ENCODE data around the gene CITED2.
"Not testable (repeated sequence)": the region's sequence is repeated elsewhere in the genome, so short reads cannot be mapped to it uniquely, and the experiment has no call there.

The CITED2 gene

GRCh38 chr6:139364302-139364981, 10.0 kb downstream of the CITED2 start:
- DNase-seq: no peak

GRCh38 chr6:139363797-139364196, 10.7 kb downstream of the CITED2 start:
- DNase-seq: not testable (repeated sequence)

DNA sequence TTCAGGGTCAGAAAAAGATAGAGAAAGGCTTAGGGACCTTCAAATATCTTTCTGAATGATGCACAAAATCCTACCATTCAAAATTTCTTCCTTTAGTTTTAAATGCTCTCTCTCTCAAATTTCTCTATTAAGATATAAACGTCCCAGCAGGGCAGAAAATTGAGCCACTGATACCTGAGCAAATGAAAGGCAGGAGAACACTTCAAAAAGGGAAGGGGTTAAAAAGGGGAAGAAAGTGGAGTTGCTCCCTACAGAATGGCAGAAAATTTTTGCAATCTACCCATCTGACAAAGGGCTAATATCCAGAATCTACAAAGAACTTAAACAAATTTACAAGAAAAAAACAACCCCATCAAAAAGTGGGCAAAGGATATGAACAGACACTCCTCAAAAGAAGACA, 11.3 kb downstream of the CITED2 start:
- DNase-seq: not testable (repeated sequence)

DNA sequence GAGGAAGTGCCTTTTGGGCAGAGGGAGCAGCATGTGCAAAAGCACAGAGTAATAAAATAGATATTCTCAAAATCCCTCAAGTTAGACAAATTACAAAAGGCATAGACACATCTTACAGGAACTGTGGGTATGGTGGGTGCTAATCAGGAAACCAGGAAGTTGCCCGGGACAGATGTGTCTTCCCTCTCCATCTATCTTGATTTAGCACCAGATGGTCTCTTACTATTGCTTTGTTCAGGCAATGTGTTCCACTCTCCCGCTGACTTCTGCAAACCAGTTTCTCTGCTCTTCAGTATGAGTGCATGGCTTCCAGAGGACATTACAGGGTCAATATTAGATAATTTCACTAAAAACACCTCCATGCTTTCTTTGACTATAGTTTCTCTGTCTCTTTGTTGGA, 13.2 kb downstream of the CITED2 start:
- no peak for DNase-seq

DNA sequence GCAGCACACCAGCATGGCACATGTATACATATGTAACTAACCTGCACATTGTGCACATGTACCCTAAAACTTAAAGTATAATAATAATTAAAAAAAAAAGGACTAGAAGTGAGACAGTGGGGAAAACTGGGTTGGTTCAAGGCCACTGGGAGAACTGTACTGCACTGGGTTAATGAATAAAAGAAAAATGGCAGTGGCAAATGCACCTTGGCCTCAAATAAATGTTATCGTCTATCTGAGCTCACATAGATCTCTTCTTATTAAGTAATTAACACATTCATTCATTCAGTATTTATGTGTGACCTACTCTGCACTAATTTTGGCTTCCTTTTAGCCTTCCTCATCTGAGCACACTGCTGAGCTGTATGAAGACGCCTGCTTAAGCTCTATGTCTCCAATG, 17.5 kb downstream of the CITED2 start:
- no peak for DNase-seq

DNA sequence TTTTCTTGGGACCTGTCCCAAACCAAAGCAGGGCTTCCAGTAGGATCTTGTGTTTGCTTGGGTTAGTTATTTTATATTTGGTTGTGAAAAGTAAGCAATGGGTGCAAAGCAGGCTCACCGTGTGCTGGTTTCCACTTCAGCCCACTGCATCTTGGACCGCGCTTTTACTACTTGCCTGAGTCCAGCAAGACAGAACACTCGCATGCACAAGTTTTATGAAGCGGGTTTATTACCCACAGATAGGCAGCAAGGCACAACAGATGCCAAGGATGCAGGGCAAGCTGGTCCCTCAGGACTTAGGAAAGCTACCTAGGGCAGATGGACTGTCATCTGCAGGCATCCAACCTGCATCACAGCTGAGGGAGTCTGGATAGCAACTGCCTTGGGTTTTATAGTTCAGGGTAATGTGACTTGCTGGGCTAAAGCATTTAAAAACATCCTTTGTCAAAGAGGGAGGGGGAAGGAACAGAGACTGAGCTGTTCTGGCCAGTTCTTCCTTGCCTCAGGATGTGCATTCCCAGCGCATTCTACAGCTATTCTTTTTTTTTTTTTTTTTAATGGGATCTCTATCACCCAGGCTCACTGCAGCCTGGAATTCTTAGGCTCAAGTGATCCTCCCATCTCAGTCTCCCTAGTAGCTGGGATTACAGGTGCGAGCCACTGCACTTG, 18.5 kb downstream of the CITED2 start:
- DNase-seq: no peak

DNA sequence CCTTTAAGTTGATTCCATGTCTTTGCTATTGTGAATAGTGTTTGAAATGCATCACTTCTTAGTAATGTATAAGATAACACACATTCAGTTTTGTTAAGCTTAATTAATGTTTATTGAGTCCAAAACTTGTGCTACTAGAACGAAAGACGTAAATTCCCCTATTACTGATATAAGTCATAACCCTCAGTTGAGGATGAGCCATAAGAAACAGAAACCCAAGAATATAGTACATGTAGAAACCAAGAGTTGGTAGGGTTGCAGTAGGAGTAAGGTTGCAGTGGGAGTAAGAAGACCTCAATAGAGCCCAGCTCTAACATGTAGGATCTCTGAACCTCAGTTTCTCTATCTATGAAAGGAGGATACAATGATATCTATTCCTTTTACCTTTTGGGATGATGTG, 19.3 kb downstream of the CITED2 start:
- no peak for DNase-seq

GRCh38 chr6:139354189-139354588, 20.3 kb downstream of the CITED2 start:
- DNase-seq: no peak

- no peak for DNase-seq
These were observed 24.9 kb downstream of the CITED2 start for GRCh38 chr6:139349464-139350020.

- DNase-seq: no peak
These were observed 28.1 kb downstream of the CITED2 start for GRCh38 chr6:139346392-139346791.

- DNase-seq: no peak
These were observed 30.1 kb downstream of the CITED2 start for GRCh38 chr6:139344186-139344963.

- DNase-seq: no peak
These were observed 31.2 kb downstream of the CITED2 start for GRCh38 chr6:139343052-139343750.

GRCh38 chr6:139341060-139341459, 33.4 kb downstream of the CITED2 start:
- DNase-seq: no peak

DNA sequence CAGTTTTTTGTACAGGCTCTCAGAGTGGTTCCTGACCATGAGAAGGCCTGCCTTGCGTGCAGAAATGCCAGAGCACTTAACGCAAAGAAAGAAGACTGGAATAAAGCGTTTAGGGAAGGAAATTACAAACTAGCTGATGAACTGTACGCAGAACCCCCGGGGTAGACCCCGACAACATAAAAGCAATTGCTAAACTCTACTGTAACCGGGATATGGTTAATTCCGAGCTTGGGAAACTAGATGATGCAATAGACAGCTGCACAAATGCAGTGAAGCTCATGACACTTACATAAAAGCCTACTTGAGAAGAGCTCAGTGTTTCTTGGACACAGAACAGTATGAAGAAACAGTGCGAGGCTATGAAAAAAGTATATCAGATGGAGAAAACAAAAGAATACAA, 35.7 kb downstream of the CITED2 start:
- DNase-seq: no peak

DNA sequence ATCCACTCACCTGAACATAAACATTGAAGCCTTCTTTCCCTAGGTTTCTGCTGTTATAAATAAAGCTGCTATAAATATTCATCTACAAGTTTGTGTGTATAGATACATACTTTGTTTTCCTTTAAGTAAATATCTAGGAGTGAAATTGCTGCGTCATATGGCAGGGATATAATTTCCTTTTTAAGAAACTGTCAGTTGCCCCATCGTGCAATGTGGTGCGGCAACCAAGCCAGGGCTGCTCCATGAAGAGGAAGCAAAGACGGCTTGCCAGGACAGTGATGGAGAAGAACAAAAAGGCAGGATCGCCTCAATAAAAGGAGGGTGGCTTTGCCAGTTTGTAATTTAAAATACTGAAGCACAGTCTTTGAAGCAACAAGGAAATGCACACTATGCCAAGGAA, 36.6 kb downstream of the CITED2 start:
- DNase-seq: no peak

DNA sequence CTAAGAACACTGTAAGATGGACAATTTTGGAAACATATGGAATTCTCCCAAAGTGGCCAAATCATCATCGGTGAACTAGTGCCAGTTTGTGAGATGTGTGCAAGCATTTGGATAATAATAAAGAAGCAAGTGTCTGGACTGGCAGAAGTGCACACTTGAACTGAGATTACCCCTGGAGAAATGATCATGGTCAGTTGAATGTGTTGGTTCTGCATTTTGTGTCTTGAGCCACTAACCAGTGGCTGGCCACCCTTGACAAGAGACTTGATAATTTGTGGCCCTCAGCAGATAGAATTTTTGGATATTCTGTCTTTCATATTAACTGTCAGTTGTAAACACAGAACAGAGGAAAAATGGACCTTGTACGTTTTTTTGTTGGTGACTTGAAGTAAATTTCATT, 37.4 kb downstream of the CITED2 start:
- DNase-seq: no peak

GRCh38 chr6:139336488-139336887, 38.0 kb downstream of the CITED2 start:
- DNase-seq: no peak

GRCh38 chr6:139335447-139336210, 38.8 kb downstream of the CITED2 start:
- no peak for DNase-seq

DNA sequence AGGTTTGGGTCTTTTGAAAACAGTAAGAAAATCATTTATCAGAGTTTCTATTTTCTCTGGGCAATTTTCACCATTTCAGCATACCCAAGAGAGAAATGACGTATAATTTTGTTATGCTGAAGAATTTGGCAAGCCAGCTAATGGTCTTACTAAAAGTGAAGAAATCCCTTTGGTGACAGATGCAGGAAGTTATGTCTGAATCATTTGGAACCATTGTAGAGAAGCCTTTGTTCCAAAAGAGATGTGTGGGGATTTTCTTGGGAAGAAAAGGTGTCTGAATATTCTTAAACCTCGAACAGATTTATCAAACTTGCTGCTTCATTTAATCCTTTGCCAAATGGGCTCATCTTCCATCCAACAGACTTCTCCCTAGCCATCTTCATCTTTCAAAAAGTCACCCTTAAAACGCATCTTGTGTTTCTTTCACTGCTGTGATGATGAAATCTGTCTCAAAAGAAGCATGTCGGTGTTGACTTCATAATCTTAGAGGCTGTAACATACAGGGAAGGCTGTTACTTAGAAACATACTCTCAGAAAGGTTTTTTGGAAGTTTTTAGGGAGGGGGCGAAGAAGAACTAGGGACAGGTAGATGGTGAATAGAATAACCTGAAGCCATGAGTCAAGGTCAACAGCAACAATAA, 39.5 kb downstream of the CITED2 start:
- no peak for DNase-seq

GRCh38 chr6:139330826-139331500, 43.5 kb downstream of the CITED2 start:
- DNase-seq: no peak

- DNase-seq: no peak
These were observed 44.1 kb downstream of the CITED2 start for GRCh38 chr6:139330306-139330705.

Data from activated CD4-positive, alpha-beta T cell treated with anti-CD3 and anti-CD28 coated beads for 48 hours (primary cell).